EH (cell line): ENCODE results near the gene PARD6B.
"Not testable (repeated sequence)": the region's sequence is repeated elsewhere in the genome, so short reads cannot be mapped to it uniquely, and the experiment has no call there.

Experiments used
- DNase-seq: peaks from one replicate; pipeline ENCODE4 v3.0.0-alpha.2; 2015; ENCODE audit warnings: low read depth

Gene PARD6B

DNA sequence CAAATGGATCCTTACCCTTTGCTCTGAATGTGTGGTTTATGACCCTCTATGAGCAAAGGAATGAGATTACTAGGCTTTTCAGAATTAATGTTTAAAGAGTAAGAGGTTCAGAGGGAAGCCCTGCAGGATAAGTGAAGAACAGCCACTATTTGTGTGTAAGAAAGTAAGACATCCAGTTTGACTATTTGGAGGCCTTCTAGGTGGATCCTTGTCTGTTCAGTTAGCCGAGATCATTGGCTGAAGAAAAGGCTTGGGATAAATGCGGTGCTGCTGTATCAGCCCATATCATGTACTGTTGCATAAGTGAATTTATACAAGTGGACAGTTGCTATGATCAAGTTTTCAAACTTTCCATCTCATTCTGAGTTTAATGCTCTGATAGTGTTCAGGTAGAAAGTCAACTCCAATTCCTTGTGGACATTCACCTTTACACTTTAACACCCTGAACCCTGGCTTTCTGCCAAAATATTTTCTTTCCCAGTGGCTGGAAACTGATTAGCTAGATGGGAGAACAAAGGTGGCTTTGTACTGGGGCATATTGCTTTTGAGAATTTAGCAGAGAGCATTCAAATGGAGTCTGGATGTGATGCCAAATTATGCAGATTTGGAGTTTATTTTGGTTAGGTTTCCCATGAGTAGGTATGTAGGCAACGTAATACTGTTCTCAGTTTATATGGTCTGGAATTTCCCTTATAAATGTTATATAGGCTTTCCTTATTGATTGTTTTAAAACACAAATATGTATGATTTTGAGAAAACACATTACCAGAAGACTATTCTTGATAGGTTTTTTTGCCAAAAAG lies 15.0 kb downstream of the PARD6B start:
- peak; percentile 39 for DNase-seq

GRCh38 chr20:50747275-50747674 lies 15.9 kb downstream of the PARD6B start:
- DNase-seq: no peak

DNA sequence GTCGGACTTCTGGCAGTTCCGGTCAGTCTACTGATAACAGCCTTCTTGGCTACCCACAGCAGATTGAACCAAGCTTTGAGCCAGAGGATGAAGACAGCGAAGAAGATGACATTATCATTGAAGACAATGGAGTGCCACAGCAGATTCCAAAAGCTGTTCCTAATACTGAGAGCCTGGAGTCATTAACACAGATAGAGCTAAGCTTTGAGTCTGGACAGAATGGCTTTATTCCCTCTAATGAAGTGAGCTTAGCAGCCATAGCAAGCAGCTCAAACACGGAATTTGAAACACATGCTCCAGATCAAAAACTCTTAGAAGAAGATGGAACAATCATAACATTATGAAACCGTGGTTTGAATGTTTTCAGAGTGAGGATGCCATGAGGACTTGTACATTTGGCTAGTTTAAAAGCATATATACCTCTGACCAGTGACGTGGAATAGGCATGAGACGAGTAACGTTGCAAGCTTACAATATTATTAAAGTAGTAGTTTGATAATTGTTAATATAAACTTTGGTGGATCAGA lies 18.8 kb downstream of the PARD6B start:
- DNase-seq: peak; percentile 39

DNA sequence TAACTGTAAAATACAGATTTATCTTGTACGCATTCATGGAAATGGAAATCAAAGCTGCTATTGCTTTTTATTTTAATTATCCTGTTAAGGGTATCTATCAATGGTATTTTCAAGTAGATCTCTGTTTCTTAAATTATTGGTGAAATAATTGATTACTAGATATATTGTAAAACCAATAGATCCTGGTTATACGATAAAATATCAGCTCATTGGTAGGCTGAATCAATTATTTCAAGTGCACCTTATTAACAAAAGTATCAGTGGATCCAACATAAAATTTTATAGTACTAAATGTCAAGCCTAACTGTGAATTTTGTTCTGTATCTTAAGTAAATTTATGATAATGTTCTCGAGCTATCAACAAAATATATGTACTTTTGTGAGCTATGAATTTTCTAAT lies 21.8 kb downstream of the PARD6B start:
- DNase-seq: no peak

GRCh38 chr20:50754420-50754819 lies 23.0 kb downstream of the PARD6B start:
- no peak for DNase-seq

- no peak for DNase-seq
These were observed 25.1 kb downstream of the PARD6B start for GRCh38 chr20:50756447-50756846.

GRCh38 chr20:50758469-50758868 lies 27.1 kb downstream of the PARD6B start:
- DNase-seq: peak; percentile 5

DNA sequence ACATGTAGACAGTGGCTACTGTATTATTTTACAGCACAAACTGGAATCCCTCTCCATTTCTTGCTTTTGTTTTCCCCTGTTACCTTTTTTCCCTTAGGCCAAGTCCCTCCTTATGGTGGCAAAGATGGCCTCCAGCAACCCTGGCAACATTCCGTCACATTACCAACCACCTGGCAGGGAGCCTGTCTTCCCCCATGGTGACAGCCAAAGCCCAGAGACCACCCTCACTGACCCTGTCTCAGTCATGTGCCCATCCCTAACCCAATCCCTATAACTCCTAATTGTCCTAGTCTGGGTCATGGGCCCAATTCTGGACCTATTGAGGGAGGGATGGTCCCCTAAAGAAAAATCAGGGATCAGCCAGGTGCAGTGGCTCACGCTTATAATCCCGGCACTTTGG lies 27.6 kb downstream of the PARD6B start:
- no peak for DNase-seq

GRCh38 chr20:50759678-50760077 lies 28.3 kb downstream of the PARD6B start:
- DNase-seq: no peak

DNA sequence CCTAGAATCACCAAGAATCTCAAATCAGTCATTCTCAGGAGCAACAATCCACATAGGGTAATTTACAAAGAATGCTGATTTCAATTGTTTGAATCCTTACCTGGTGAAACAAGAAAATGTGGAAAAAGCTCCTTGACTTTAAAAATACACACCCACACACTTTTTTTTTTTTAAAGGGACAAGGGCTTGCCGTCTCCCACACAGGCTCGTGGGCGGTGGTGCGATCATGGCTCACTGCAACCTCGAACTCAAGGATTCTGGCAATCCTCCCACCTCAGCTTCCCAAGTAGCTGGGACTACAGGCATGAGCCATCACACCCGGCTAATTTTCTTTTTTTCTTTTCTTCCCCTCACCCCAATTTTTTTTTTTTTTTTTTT lies 30.7 kb downstream of the PARD6B start:
- peak; percentile 15 for DNase-seq

DNA sequence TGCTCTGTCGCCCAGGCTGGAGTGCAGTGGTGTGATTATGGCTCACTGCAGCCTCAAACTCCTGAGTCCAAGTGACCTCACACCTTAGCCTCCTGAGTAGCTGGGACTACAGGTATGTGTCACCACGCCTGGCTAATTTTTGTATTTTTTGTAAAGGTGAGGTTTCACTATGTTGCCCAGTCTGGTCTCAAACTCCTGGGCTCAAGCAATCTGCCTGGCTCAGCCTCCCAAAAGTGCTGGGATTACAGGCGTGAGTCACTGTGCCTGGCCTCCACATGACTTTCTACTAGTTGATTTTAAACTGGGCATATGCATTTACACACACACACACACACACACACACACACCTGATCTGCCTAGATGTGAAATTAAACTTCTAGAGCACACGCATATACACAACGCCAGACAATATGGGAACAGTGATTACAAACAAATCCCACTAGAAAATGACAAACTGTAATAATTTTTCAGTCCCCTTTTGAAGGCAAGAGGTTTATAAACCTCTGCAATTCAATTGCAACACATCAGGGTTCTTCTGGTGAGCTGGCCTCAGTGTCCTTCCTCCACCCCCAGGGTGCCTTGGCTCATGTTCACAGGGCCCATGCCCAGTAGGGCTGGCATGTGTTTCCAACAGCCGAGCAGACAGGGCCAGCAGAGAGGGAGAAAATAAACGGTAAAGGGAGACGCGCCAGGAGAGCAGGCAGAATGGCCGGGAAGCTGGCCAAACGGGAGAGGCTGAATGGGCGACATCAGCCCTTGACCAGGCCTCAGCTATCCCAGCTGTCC lies 31.2 kb downstream of the PARD6B start:
- peak; percentile 67 for DNase-seq

DNA sequence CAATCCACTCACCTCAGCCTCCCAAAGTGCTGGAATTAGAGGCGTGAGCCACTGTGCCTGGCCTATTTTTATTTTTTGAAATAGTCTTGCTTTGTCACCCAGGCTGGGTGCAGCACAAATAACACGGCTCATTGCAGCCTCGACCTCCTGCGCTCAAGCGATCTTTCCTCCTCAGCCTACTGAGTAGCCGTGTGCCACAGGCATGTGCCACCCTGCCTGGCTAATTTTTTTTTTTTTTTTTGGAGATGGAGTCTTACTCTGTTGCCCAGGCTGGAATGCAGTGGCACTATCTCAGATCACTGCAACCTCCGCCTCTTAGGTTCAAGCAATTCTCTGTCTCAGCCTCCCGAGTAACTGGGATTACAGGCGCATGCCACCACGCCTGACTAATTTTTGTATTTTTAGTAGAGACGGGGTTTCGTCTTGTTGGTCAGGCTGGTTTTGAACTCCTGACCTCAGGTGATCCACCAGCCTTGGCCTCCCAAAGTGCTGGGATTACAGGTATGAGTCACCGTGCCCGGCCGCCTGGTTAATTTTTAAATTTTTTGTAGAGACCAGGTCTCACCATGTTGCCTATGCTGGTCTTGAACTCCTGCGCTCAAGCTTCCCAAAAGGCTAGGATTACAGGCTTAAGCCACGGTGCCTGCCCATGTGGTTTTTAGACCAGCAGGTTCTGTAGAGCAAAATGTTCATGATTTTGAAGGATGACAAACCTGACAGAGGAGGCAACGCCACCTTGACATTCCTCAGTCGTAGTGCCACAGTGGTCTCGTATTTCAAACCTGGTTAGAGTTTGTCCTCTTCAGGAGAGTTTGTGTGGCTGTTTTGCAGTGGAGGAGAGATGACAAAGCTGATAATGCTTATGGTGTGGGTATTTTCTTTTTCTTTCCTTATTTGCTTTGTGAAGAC lies 32.4 kb downstream of the PARD6B start:
- DNase-seq: not testable (repeated sequence)

GRCh38 chr20:50765251-50765650 lies 33.9 kb downstream of the PARD6B start:
- not testable (repeated sequence) for DNase-seq

DNA sequence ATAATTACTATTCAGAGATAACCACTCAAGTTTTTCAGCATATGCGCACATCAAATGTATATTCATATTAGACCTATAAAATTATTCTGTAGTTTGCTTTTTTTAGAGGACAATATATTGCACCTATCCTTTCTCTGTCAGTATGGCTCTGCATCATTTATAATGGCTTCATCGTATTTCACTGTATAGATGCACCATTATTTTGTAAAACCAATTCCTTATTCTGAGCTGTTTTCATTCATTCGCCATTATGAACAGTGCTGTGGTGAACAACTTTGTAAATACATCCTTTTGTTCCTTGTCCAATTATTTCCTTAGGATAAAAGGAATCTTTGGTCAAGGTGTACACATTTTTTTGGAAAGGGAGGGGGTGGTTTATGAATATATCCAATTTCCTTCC lies 34.3 kb downstream of the PARD6B start:
- DNase-seq: no peak

DNA sequence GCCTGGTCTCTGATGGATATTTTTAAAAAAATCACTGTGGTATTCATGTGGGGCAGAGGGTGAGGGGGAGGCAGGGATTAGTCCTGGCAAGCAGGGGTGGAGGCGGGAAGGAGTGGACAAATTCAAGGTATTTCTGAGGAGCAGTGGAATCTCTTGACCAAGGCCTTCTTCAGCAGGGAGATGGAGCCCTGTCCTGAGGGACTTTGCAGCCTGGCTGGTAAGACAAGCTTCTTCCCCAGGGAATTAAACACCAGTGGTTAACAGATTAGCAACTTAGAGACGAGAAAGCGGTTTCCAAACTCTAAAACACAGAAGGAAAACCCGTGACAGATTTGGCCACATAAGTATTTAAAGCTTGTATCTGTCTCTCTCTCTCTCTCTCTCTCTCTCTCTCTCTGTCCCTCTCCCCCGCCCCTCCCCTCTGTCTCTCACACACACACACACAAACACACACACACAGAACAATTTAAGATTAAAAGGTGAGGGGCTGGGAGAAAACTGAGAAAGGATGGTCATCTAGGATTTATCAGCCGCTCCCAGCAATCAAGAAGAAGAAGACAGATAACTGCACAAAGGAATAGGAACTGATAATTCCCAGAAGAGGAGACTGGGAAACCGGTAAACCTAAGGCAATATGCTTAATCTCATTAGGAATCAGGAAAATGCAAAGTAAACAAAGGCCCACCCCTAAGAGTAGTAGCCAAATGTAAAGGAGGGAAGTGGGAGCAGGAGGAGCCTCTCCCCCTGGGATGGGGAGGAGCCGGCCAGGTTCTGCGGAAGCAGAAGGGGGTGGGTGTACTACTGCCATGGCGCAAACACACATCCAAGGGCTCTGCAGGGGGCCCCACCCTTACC lies 35.8 kb downstream of the PARD6B start:
- DNase-seq: not testable (repeated sequence)

DNA sequence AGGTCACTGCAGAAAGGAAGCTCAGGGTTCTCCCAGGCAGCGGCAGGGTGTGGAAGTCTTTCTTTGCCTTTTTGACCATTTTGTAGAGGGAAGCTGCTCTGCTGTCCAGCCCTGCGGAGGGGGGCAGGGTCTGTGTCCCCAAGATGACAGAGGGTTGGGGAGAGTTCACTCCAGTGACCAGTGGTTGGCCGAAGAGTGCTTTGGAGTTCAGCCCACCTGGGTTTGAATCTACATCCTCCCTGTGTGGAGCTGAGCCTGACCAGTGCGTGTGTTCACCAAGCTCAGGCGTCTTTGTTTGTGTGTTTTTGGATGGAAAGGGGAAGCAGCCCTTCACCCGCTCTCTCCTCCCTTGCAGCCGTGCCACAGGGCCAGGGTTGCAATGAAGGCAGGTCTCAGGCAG lies 37.6 kb downstream of the PARD6B start:
- DNase-seq: not testable (repeated sequence)

- DNase-seq: not testable (repeated sequence)
These were observed 38.2 kb downstream of the PARD6B start for GRCh38 chr20:50769551-50770085.

DNA sequence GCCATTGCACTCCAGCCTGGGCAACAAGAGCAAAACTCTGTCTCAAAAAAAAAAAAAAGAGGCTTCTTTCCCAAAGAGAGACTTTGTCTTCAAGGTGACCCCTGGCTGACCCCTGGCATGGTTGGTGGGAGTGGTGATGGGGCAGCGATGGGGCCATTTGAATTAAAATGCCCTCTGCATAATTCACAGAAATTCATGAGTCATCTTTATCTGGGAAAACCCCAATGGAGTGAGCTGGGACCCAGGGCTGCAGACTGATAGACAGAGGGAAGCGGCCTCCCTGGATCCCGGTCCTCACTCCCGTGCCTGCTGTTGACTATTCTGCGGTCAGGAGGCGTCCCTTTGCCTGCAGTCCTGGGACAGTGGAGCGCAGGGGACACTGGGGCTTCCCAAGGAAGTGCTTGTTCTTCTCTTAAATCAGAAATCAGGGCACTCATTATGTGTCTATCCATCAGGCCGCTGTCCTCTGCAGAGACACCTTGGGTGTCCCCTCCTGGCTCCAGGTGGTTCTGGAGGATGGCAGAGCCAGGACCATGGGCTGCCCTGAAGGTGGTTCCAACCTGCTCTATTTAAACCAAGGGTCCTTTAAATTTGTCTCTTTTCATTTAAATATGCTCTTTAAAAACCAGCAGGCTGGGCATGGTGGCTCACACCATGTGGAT lies 40.2 kb downstream of the PARD6B start:
- peak; percentile 44 for DNase-seq

- no peak for DNase-seq
These were observed 41.2 kb downstream of the PARD6B start for GRCh38 chr20:50772420-50773185.
